ENCODE measurements around the gene GK. TPM values are rescaled to one million over a fixed set of nuclear protein-coding genes. Genes with fewer than 3 reads are reported as not detected.
"Not testable (repeated sequence)": the region's sequence is repeated elsewhere in the genome, so short reads cannot be mapped to it uniquely, and the experiment has no call there.

The GK gene
- total RNA-seq, 1 experiment from 2014 or later = 6.3 TPM

DNA sequence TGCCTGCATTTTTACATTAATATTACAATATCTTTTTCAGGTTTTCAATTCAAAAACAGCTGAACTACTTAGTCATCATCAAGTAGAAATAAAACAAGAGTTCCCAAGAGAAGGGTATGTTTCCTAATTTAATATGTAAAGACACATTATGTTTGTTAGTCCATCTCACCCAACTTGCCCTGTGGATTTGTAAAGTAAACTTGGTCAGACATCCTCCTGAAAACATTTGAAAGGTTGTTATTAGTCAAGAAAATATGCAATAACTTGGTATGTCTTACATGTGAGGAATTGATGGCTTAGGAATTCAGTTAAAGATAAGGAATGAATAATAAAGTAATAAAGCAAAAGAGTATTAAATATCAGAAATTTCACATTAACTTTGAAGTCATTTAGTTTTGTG lies 12.2 kb downstream of the GK start:
- Histone ChIP-seq H3K4me3 (ENCODE audit: low read depth, low read length, poor library complexity, severe bottlenecking) (no peak overlapping the region), H3K4me1 (ENCODE audit: insufficient read depth, low read length, poor library complexity, severe bottlenecking) (no peaks in the 10 kb centered on the region), H3K27ac (ENCODE audit: low read depth, low read length, poor library complexity, severe bottlenecking) (no peak overlapping the region), H3K36me3 (ENCODE audit: insufficient read depth, low read length, poor library complexity, severe bottlenecking) (no peaks in the 10 kb centered on the region), H3K9me3 (ENCODE audit: low read depth, low read length, poor library complexity, severe bottlenecking) (no peaks in the 10 kb centered on the region), H3K27me3 (replicated peaks; ENCODE audit: insufficient read depth, low read depth, low read length, poor library complexity) (no peaks in the 10 kb centered on the region)
- intact Hi-C loops (cut with micrococcal nuclease; ENCODE audit: unreplicated experiment) = no loop called here
- DNase-seq (ENCODE audit: low spot score) = no peak
- ChIA-PET POLR2A (ENCODE audit: low non-redundant PET) (no interaction called here), CTCF (no interaction called here)
- no peak for TF ChIP-seq EZH2 (IDR thresholded peaks at IDR 0.05; ENCODE audit: borderline replicate concordance, low read depth, low read length, poor library complexity, severe bottlenecking)
- BruUV-seq (replicated peaks) = no TSS peak

DNA sequence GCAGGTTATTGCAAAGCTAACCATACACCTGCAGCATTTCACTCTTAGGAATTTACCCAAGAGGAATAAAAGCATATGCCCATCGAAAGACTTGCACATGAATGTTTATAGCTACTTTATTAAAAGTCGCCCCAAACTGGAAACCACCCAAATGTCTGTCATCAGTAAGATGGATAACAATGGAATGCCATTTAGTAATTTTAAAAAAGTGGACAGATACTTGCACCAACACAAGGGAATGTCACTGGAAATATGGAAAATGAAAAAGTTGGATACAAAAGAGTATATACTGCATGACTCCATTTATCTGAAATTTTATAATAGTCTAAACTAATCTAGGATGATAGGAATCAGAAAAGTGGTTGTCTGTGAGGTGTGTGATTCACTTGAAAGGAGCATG lies 12.9 kb downstream of the GK start:
- Histone ChIP-seq H3K36me3 (ENCODE audit: insufficient read depth, low read length, poor library complexity, severe bottlenecking) (no peaks in the 10 kb centered on the region), H3K27ac (ENCODE audit: low read depth, low read length, poor library complexity, severe bottlenecking) (no peak overlapping the region), H3K27me3 (replicated peaks; ENCODE audit: insufficient read depth, low read depth, low read length, poor library complexity) (no peaks in the 10 kb centered on the region), H3K4me3 (ENCODE audit: low read depth, low read length, poor library complexity, severe bottlenecking) (no peak overlapping the region), H3K4me1 (ENCODE audit: insufficient read depth, low read length, poor library complexity, severe bottlenecking) (no peaks in the 10 kb centered on the region), H3K9me3 (ENCODE audit: low read depth, low read length, poor library complexity, severe bottlenecking) (no peaks in the 10 kb centered on the region)
- ChIA-PET CTCF (no interaction called here), POLR2A (ENCODE audit: low non-redundant PET) (no interaction called here)
- BruUV-seq (replicated peaks) = no TSS peak
- TF ChIP-seq EZH2 (IDR thresholded peaks at IDR 0.05; ENCODE audit: borderline replicate concordance, low read depth, low read length, poor library complexity, severe bottlenecking) = no peak
- TF ChIP-seq, protein P1, sequence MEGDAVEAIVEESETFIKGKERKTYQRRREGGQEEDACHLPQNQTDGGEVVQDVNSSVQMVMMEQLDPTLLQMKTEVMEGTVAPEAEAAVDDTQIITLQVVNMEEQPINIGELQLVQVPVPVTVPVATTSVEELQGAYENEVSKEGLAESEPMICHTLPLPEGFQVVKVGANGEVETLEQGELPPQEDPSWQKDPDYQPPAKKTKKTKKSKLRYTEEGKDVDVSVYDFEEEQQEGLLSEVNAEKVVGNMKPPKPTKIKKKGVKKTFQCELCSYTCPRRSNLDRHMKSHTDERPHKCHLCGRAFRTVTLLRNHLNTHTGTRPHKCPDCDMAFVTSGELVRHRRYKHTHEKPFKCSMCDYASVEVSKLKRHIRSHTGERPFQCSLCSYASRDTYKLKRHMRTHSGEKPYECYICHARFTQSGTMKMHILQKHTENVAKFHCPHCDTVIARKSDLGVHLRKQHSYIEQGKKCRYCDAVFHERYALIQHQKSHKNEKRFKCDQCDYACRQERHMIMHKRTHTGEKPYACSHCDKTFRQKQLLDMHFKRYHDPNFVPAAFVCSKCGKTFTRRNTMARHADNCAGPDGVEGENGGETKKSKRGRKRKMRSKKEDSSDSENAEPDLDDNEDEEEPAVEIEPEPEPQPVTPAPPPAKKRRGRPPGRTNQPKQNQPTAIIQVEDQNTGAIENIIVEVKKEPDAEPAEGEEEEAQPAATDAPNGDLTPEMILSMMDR (conservative IDR thresholded peaks at IDR 0.05; ENCODE audit: low read depth, low read length) = no peak
- intact Hi-C loops (cut with micrococcal nuclease; ENCODE audit: unreplicated experiment) = no loop called here
- DNase-seq (ENCODE audit: low spot score) = no peak

DNA sequence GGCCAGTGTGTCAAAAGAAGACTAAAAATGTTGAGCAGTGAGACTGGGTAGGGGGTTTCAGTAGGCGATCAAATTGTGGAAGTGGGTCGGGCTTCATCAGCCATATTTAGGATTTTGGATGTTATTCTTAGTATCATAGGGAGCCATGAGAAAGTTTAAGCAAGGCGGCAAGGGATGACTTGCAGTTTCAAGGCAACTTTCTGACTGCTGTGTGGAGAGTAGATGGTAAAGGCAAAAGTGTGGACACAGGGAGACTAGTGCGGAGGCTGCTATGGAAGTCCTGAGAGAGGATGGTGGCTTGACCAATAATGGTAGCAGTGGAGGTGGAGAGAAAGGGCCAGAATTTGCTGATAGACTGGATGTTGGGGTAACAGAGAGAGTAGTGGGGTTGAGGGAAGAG lies 15.4 kb downstream of the GK start:
- Histone ChIP-seq H3K27ac (ENCODE audit: low read depth, low read length, poor library complexity, severe bottlenecking) (no peak overlapping the region), H3K27me3 (replicated peaks; ENCODE audit: insufficient read depth, low read depth, low read length, poor library complexity) (no peaks in the 10 kb centered on the region), H3K36me3 (ENCODE audit: insufficient read depth, low read length, poor library complexity, severe bottlenecking) (no peaks in the 10 kb centered on the region), H3K4me1 (ENCODE audit: insufficient read depth, low read length, poor library complexity, severe bottlenecking) (no peaks in the 10 kb centered on the region), H3K9me3 (ENCODE audit: low read depth, low read length, poor library complexity, severe bottlenecking) (no peaks in the 10 kb centered on the region), H3K4me3 (ENCODE audit: low read depth, low read length, poor library complexity, severe bottlenecking) (no peak overlapping the region)
- no peak for DNase-seq (ENCODE audit: low spot score)
- BruUV-seq (replicated peaks) = no TSS peak
- intact Hi-C loops (cut with micrococcal nuclease; ENCODE audit: unreplicated experiment) = no loop called here
- POLR2A ChIA-PET (ENCODE audit: low non-redundant PET) = no interaction called here
- CTCF ChIA-PET = no interaction called here
- TF ChIP-seq EZH2 (IDR thresholded peaks at IDR 0.05; ENCODE audit: borderline replicate concordance, low read depth, low read length, poor library complexity, severe bottlenecking) = no peak

DNA sequence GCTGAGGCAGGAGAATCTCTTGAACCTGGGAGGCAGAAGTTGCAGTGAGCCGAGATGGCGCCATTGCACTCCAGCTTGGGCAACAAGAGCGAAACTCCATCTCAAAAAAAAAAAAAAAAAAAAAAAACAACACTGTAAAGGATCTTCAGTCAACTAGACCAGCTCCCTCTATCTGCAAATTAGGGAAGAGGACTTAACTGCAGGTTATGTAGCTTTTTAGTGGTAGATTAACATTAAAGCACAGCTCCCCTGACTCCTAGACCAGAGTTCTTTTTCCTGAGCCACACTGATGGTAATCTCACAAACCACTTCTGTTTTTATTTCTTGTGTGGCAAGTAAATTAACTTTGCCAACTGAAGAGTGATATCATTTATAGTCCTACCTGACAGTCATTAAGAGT lies 18.0 kb downstream of the GK start:
- BruUV-seq (replicated peaks); intact Hi-C loops (cut with micrococcal nuclease; ENCODE audit: unreplicated experiment): not testable (repeated sequence)

More for the DNA sequence above, 18.0 kb downstream of the GK start:
- H3K4me3 ChIP-seq (ENCODE audit: low read depth, low read length, poor library complexity, severe bottlenecking); DNase-seq (ENCODE audit: low spot score); H3K36me3 ChIP-seq (ENCODE audit: insufficient read depth, low read length, poor library complexity, severe bottlenecking); H3K27me3 ChIP-seq (replicated peaks; ENCODE audit: insufficient read depth, low read depth, low read length, poor library complexity); H3K4me1 ChIP-seq (ENCODE audit: insufficient read depth, low read length, poor library complexity, severe bottlenecking); POLR2A ChIA-PET (ENCODE audit: low non-redundant PET); H3K9me3 ChIP-seq (ENCODE audit: low read depth, low read length, poor library complexity, severe bottlenecking); H3K27ac ChIP-seq (ENCODE audit: low read depth, low read length, poor library complexity, severe bottlenecking); CTCF ChIA-PET: not testable (repeated sequence)

All from A673 (cell line).